Subcutaneous adipose tissue (tissue), 4 donors: Measurements from ENCODE around the gene SYNC. TPM values are rescaled to one million over a fixed set of nuclear protein-coding genes. Genes with fewer than 3 reads are reported as not detected.

Source experiments
- total RNA-seq, 4 donors: library from RNA; depleted of rRNA; stranded (reverse); fragments of >200 nt; gene quantifications; one replicate each; pipeline ENCODE4 v1.1.0, GENCODE V29; 2016
- TF ChIP-seq, protein P1 (sequence below): fragments of 450-650 bp; IDR thresholded peaks from one replicate; pipeline ENCODE4 v1.5.1; 2016; ENCODE audit warnings: low read depth, mild to moderate bottlenecking, control low read depth, antibody characterized with exemption, moderate library complexity

Gene SYNC
- total RNA-seq, 4 donors from 2014 or later = 13.3 to 29.7 (median 18.6) TPM

DNA sequence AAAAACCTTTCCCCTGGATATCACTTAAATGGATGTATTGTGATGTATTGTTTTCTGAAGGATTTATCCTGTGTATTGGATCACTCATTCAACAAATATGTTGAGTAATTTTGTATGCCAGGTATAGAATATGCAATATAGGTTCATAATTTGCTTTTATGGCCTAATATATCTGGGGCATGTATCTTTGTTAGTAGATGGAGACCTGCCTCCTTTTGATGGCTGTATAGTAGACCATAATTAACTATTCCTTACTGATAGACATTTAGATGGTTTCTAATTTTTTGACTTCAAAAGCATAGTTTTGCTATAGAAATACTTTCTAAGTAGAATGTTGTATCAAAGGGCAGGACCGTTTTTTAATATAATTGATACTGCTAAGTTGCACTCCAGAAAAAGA, 43.0 kb downstream of the SYNC start:
- TF ChIP-seq, protein P1, sequence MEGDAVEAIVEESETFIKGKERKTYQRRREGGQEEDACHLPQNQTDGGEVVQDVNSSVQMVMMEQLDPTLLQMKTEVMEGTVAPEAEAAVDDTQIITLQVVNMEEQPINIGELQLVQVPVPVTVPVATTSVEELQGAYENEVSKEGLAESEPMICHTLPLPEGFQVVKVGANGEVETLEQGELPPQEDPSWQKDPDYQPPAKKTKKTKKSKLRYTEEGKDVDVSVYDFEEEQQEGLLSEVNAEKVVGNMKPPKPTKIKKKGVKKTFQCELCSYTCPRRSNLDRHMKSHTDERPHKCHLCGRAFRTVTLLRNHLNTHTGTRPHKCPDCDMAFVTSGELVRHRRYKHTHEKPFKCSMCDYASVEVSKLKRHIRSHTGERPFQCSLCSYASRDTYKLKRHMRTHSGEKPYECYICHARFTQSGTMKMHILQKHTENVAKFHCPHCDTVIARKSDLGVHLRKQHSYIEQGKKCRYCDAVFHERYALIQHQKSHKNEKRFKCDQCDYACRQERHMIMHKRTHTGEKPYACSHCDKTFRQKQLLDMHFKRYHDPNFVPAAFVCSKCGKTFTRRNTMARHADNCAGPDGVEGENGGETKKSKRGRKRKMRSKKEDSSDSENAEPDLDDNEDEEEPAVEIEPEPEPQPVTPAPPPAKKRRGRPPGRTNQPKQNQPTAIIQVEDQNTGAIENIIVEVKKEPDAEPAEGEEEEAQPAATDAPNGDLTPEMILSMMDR = no peak

DNA sequence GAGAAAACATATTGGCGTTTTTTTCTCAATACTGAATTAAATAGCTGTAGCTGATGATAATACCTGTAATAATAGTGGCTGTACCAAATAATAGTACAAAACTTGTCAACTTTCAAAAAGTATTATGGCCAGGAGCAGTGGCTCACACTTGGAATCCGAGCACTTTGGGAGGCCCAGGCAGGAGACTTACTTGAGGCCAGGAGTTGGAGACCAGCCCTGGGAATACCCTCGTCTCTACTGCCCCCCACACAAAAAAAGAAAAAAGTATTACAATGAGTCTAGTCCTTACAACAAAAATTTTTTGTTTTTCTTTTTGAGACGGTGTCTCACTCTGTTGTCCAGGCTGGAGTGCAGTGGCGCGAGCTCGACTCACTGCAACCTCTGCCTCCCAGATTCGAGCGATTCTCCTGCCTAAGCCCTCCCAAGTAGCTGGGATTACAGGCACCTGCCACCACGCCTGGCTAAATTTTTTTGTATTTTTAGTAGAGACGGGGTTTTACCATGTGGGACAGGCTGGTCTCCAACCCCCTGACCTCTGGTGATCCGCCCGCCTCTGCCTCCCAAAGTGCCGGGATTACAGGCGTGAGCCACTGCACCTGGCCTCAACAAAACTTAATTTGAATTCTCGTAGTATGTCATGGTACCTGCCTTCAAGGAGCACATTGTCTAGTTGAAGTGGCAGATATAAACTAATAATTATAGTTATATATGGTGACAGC, 50.2 kb downstream of the SYNC start:
- TF ChIP-seq, protein P1 = no peak

DNA sequence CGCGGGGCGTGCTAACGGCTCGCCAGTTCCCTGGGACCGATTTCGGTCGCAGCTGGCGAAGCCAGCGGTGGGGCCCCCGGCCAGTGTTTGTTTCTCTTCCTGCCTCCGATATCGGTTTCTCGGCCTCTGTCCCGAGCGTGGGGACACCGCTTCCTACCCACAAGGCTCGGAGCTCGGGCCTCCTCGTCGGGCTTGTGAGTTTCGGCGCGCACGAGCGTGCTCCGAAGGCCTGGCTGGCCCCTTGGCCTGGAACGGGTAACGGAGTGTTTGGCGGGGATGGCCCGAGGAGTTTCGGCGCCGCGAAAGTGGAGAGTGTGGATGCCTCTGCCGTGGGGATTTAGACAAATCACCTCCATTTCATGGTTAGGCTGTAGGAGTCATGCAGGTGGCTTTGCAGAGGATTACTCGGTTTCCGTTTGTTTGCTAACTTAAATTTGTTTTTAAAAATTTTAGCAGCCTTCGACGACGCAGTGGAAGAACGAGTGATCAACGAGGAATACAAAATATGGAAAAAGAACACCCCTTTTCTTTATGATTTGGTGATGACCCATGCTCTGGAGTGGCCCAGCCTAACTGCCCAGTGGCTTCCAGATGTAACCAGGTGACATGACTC, 51.0 kb downstream of the SYNC start:
- TF ChIP-seq, protein P1 = no peak

DNA sequence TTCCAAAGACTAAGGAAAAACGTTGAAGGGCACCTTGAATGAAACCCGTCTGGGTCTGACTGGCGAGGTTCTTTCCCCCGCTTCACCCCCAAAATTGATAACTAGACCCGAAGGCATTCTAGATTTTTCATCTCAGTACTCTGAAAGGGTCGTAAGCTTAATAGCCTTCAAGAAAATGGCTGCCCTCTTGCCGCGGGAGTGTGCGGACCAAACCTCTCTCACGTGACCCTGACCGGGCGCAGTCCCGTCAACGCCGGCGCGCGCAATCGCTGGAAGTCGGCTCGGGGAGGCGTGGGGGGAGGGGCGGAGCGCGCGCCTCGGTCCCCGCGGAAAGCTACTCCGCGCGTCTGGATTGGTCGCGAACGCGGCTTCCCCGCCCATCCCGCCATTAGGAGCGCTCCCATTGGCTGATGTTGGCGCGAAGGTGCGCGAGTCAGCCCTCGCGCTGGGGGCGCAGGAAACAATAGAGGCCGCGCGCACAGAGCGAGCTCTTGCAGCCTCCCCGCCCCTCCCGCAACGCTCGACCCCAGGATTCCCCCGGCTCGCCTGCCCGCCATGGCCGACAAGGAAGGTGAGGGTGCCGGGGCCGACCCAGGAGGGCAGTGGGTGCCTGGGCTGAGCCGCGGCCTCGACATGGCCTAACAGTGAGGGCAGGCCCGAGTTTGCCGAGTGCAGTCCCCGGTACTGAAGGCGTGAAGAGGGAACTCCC, 51.7 kb downstream of the SYNC start, which contains the start of gene RBBP4:
Gene RBBP4, plus strand, starts transcription at position 457 of the 709 bp plus-strand sequence. Its CDS starts 99 bp downstream, at position 556.
- TF ChIP-seq, protein P1 = no peak

DNA sequence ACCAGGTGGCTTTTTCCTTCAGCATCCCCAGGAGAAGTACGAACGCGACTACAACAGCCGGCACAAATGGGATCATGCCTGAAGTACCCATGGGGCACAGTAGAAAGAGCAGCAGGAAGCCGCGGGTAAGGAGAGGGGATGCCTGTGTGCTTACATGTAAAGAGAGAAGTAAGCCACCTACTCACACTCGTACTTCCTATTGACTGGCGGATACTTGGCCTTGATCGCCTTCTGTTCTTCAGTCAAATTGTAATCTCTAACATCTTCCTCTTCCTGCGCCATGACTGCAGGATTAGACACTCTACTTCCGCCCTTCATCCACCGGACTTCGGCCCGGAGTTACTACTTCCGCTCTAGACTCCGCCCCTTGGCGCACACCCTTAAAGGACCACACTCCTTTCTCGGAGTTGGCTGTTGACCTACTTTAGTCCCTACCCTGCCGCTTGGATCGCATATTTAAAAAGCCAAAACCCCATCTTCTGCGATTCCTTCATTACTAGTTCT, 52.3 kb downstream of the SYNC start, which contains the start of gene ZBTB8OS:
Gene ZBTB8OS, minus strand, starts transcription at position 303 of the 504 bp plus-strand sequence. Its CDS starts 21 bp downstream, at position 282.
- TF ChIP-seq, protein P1 = no peak

DNA sequence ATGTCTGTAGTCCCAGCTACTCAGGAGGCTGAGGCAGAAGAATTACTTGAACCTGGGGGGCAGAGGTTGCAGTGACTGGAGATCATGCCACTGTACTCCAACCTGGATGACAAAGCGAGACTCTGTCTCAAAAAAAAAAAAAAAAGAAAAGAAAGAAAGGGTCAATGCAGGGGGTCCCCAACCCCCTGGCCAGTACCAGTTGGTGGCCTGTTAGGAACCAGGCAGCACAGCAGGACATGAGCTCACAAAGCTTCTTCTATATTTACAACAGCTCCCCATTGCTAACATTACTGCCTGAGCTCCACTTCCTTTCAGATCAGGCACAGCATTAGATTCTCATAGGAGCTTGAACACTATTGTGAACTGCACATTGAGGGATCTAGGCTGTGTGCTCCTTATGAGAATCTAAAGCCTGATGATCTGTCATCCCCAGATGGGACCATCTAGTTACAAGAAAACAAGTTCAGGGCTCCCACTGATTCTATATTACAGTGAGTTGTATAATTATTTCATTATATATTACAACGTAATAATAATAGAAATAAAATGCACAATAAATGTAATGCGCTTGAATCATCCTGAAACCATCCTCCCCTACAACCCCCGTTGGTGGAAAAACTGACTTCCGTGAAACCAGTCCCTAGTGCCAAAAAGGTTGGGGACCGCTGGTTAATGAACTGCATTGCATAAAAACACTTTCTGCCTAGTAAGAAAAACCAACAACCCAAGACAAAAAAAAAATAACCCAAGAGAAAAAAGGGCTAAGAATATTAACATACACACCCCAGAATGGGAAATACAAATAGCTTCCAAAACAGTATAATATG, 55.0 kb downstream of the SYNC start:
- TF ChIP-seq, protein P1 = no peak
